HuH-7 (cell line): ENCODE data around the gene ZNF606.
A peak's percentile ranks its signal among the peaks of the same experiment; 100 is the strongest.

ENCODE experiments used
- DNase-seq: peaks from one replicate; pipeline ENCODE4 v3.0.0; 2011; ENCODE audit warnings: low spot score

The ZNF606 gene

GRCh38 chr19:58002384-58003173 lies at the start of gene ZNF606:
ZNF606 (minus strand) TSS chr19:58002820; CDS start chr19:58001319, 1,501 bp downstream.
- peak; percentile 94 for DNase-seq

GRCh38 chr19:58052256-58052655 lies 49.6 kb upstream of the ZNF606 start:
- DNase-seq = no peak

DNA sequence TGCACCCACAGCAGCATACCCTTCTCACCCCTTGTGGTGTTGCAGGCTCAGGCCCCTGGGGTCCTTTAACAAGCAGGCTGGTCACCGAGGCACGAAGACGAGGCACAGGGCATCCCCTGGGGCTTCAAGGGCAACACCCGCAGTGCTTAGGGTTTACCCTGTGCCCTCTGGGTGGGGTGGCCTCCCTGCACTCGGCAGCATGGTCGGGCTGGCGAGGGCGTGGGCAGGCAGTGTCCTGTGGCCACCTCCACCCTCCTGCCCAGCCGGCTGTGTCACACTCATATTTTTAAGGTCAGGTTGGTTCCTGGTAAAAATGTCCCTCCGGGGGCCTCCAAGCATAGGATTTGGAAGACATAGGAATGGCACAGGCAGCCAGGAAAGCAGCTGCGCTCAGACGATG lies 45.1 kb upstream of the ZNF606 start:
- no peak for DNase-seq

- DNase-seq = no peak
Measured at GRCh38 chr19:58046856-58047255, 44.2 kb upstream of the ZNF606 start.

GRCh38 chr19:58045411-58046050 lies 42.9 kb upstream of the ZNF606 start:
- DNase-seq = no peak

DNA sequence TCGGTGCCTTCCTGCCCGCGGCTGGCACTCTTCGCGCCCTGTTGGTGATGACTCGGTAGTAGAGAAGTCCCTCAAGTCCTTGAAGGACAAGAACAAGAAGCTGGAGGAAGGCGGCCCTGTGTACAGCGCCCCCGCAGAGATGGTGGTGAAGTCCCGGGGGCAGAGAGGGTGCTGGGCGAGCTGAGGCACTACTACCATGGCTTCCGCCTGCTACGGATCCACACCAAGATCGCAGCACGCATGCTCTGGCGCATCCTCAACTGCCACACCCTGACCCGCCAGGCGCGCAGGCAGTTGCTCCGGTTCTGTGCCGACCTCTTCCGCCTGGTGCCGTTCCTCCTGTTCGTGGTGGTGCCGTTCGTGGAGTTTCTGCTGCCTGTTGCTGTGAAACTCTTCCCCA lies 42.3 kb upstream of the ZNF606 start:
- no peak for DNase-seq

DNA sequence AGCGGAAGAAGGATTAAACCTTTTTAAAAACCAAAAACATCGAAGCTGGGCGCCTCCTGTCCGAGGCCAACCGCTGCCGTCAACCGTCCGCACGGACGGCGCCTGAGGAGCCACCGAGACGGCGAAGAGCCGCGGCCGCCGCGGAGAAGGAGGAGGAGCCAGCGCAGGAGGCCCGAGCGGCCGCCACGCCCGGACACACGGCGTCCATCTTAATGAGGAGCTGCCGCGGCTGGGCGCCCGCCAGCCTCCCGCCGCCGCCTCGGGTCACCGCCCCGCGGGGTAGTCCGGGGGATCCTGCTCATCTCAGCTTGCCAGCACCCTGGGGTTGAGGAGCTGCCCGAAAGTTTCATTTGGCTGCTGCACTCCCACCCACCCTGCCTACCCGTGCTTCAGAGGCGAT lies 41.8 kb upstream of the ZNF606 start:
- DNase-seq = no peak

- DNase-seq = no peak
Measured at GRCh38 chr19:58042495-58043340, 40.1 kb upstream of the ZNF606 start.

- DNase-seq = no peak
Measured at GRCh38 chr19:58040751-58041525, 38.3 kb upstream of the ZNF606 start.

DNA sequence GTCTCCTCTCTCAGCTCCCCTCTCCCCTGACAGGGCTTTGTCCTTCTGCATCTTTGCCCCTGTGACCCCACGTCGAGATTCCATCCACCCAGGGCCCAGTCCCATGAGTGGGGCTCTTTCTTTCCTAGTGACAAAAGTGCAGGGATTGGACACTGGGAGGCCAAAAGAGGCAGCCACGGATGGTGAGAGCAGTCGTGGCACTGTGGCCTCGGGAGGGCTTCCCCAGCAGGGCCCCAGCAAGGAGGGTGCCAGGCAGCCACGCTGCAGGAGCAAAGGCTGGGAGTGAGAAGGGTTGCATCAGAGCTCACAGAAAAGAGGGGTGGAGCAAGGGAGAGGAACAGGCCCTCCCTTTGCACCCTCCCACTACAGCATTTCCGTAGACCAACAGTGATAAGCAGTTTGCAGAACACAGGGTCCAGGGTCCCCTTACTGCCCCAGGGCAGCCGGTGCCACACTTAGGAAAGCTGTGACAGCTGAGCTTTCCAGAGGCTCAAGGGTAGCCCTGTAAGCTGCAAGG lies 36.1 kb upstream of the ZNF606 start:
- DNase-seq = no peak

DNA sequence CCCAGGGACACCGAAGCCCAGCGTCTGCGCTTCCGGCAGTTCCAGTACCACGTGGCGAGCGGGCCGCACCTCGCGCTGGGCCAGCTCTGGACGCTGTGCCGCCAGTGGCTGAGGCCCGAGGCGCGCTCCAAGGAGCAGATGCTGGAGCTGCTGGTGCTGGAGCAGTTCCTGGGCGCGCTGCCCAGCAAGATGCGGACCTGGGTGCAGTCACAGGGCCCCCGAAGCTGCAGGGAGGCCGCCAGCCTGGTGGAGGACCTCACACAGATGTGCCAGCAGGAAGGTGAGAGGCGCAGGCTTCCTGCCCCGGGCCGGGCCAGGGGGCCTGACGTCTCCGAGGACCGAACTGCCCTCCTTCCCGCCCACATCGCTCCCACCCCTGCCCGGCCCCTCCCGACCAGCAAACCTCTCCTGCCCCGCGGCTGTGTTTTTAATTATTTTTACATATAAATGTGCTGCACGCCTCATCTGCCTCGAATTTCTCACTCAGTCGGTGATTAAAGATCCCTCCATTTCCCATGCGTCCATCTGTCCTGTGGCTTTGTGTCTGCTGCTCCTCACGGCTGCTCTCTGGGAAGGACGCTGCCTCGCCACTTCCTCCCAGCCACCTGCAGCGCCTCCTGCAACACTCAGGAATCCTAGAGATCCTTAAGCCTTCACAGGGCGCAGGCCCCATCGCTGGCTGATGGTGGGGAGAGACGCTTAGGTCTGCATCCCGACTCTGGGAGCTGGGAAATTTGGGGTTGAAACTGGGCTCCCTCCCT lies 35.5 kb upstream of the ZNF606 start:
- no peak for DNase-seq

- no peak for DNase-seq
Measured at GRCh38 chr19:58035863-58036262, 33.2 kb upstream of the ZNF606 start.

GRCh38 chr19:58034477-58034793 lies 31.8 kb upstream of the ZNF606 start:
- no peak for DNase-seq

DNA sequence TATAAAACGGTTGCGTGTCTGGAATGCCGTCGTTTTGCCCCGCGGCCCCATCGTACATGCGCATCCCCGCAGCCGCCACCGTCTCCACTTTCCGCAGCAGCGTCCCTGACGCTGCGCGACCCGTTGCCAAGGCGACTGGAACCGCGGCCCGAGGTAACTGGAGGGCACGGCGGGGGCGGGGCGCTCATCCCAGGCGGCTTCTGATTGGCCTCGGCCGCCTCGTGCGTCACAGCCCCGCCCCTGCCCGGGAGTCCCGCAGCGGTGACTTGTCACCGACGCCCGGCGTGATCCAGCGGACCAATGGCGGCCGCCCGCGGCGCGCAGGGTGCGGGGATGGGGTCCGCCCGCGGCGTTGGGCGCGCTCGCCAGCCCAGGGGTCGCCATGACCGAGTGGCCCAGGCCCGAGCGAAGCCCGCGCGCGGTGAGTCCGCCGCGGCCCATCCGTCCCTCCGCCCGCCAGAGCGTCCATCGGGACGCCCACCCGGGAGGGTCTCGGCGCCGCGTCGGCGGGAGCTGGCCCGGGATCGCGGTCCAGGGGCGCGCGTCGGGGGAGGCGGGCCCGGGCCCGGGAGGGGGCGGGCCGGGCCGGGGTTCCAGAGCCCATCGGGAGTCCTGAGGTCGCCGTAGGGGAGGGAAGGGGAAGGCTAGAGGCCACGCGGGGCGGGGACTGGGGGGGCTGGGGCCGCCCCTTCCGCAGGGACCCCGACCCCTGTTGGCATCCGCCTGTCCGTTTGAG lies 31.3 kb upstream of the ZNF606 start, which contains the start of gene ZSCAN1:
Gene ZSCAN1, plus strand, starts transcription at position 285 of the 736 bp plus-strand sequence. CDS start 3,812 bp downstream, outside the sequence.
- no peak for DNase-seq

DNA sequence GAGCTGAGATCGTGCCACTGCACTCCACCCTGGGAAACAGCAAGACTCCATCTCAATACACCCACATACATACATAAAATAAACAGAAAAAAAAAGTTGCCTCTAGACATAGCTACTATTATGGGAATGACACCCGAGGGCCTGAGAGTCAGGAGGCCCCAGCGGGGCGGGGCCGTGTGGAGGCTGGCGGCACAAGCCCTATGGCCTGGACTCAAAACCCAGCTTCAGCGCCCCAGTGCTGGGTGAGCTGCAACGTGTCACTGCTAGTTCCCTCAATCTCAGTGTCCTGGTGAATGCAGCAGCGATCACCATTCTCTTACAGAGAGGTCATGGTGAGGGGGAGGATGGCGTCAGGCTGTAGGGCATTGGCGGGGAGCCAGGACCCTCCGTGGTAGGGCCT lies 22.0 kb upstream of the ZNF606 start:
- no peak for DNase-seq

GRCh38 chr19:58022283-58022660 lies 19.7 kb upstream of the ZNF606 start:
- DNase-seq = no peak

- peak; percentile 77 for DNase-seq
Measured at GRCh38 chr19:58021541-58022282, 19.1 kb upstream of the ZNF606 start.

GRCh38 chr19:58020129-58020528 lies 17.5 kb upstream of the ZNF606 start:
- DNase-seq = no peak

- DNase-seq = no peak
Measured at GRCh38 chr19:58014141-58014540, 11.5 kb upstream of the ZNF606 start.

GRCh38 chr19:58010507-58010906 lies 7.9 kb upstream of the ZNF606 start:
- DNase-seq = no peak
